Neural cell (in vitro differentiated cells): Measurements from ENCODE around the gene REM2. TPM values are rescaled to one million over a fixed set of nuclear protein-coding genes. Genes with fewer than 3 reads are reported as not detected.

Experiments
- H2AFZ ChIP-seq: fragments of 200-600, 300-800 bp; sonication (generic), shearing (Covaris generic); 2 replicates; pipeline ENCODE4 v1.6.0; 2014; ENCODE audit warnings: low read depth, mild to moderate bottlenecking, antibody characterized with exemption, low read length, moderate library complexity
- H3F3A ChIP-seq: fragments of 200-600 bp; shearing (Covaris generic); 2 replicates; pipeline ENCODE4 v1.6.1; 2016; ENCODE audit warnings: mild to moderate bottlenecking, moderate library complexity, mixed read lengths, antibody characterized with exemption, low read length; ENCODE audit not compliant: insufficient read depth, poor library complexity, severe bottlenecking
- H3K27ac ChIP-seq: fragments of 200-600, 300-800 bp; sonication (generic), shearing (Covaris generic); 2 replicates; pipeline ENCODE4 v1.5.1; 2014; ENCODE audit warnings: mild to moderate bottlenecking, low read length, moderate library complexity
- H3K27me3 ChIP-seq: fragments of 300-800, 200-600 bp; sonication (generic), shearing (Covaris generic); 2 replicates; pipeline ENCODE4 v1.6.0; 2014; ENCODE audit warnings: mild to moderate bottlenecking, low read depth, low read length, moderate library complexity; ENCODE audit not compliant: insufficient read depth
- H3K36me3 ChIP-seq: fragments of 300-800, 200-600 bp; sonication (generic), shearing (Covaris generic); 2 replicates; pipeline ENCODE4 v1.5.1; 2014; ENCODE audit warnings: mild to moderate bottlenecking, antibody characterized with exemption, low read length, moderate library complexity; ENCODE audit not compliant: insufficient read depth
- H3K4me2 ChIP-seq: fragments of 300-800, 200-600 bp; sonication (generic), shearing (Covaris generic); 2 replicates; pipeline ENCODE4 v1.6.0; 2014; ENCODE audit warnings: mild to moderate bottlenecking, low read length
- H3K4me3 ChIP-seq: fragments of 300-800, 200-600 bp; sonication (generic), shearing (Covaris generic); 2 replicates; pipeline ENCODE4 v1.5.1; 2014; ENCODE audit warnings: mild to moderate bottlenecking, low read length, moderate library complexity
- H3K79me2 ChIP-seq: fragments of 200-600 bp; shearing (Covaris generic); replicated peaks from 2 replicates; pipeline ENCODE4 v1.6.0; 2014; ENCODE audit warnings: mild to moderate bottlenecking, low read length, moderate library complexity; ENCODE audit not compliant: insufficient read depth
- H3K9ac ChIP-seq: fragments of 300-800, 200-600 bp; sonication (generic), shearing (Covaris generic); 2 replicates; pipeline ENCODE4 v1.6.1; 2016; ENCODE audit warnings: mild to moderate bottlenecking, low read length, mixed read lengths
- H3K9me2 ChIP-seq: fragments of 200-600 bp; shearing (Covaris generic); 2 replicates; pipeline ENCODE4 v1.6.1; 2016; ENCODE audit warnings: mild to moderate bottlenecking, low read length, mixed read lengths; ENCODE audit not compliant: insufficient read depth
- H3K9me3 ChIP-seq: fragments of 200-600, 300-800 bp; sonication (generic), shearing (Covaris generic); 2 replicates; pipeline ENCODE4 v1.6.1; 2016; ENCODE audit warnings: mild to moderate bottlenecking, mixed run types, low read length, moderate library complexity, mixed read lengths
- H4K20me1 ChIP-seq: fragments of 200-600 bp; shearing (Covaris generic); 2 replicates; pipeline ENCODE4 v1.6.1; 2016; ENCODE audit warnings: mild to moderate bottlenecking, mixed run types; ENCODE audit not compliant: insufficient read depth
- EP300 ChIP-seq: fragments of 450-650 bp; conservative IDR thresholded peaks from 2 replicates; pipeline ENCODE4 v1.6.1; 2014; ENCODE audit warnings: antibody characterized with exemption, mild to moderate bottlenecking, moderate library complexity; ENCODE audit not compliant: poor library complexity, severe bottlenecking
- EZH2 ChIP-seq: fragments of 200-600, 300-800 bp; shearing (Covaris generic), sonication (generic); IDR thresholded peaks from 2 replicates; pipeline ENCODE4 v1.6.1; 2014; ENCODE audit warnings: antibody characterized with exemption, low read length, borderline replicate concordance, mild to moderate bottlenecking; ENCODE audit not compliant: insufficient read depth, poor library complexity, severe bottlenecking
- MXI1 ChIP-seq: fragments of 450-650 bp; conservative IDR thresholded peaks from 2 replicates; pipeline ENCODE4 v1.6.1; 2014; ENCODE audit warnings: antibody characterized with exemption, mild to moderate bottlenecking; ENCODE audit not compliant: poor library complexity, severe bottlenecking
- POLR2AphosphoS5 ChIP-seq: IDR thresholded peaks from 2 replicates; pipeline ENCODE4 v1.6.1; 2012
- RAD21 ChIP-seq: fragments of 450-650 bp; conservative IDR thresholded peaks from 2 replicates; pipeline ENCODE4 v1.6.1; 2014; ENCODE audit warnings: antibody characterized with exemption, mild to moderate bottlenecking, moderate library complexity
- SMC3 ChIP-seq: fragments of 450-650 bp; conservative IDR thresholded peaks from 2 replicates; pipeline ENCODE4 v1.6.1; 2014; ENCODE audit warnings: antibody characterized with exemption, mild to moderate bottlenecking, moderate library complexity; ENCODE audit not compliant: poor library complexity
- TAF1 ChIP-seq: IDR thresholded peaks from 2 replicates; pipeline ENCODE4 v1.6.1; 2012; ENCODE audit warnings: low read depth
- polyA plus RNA-seq: library from polyadenylated mRNA; depleted of rRNA; stranded (reverse); fragments of >200 nt; gene quantifications from 2 replicates; pipeline ENCODE4 v1.2.3, GENCODE V29; 2014
- TF ChIP-seq, protein P1 (sequence below): IDR thresholded peaks from 2 replicates; pipeline ENCODE4 v1.6.1; 2012; ENCODE audit warnings: borderline replicate concordance
- TF ChIP-seq, protein P2 (sequence below): fragments of 450-650 bp; IDR thresholded peaks from 2 replicates; pipeline ENCODE4 v1.5.1; 2014; ENCODE audit warnings: antibody characterized with exemption, mild to moderate bottlenecking, moderate library complexity; ENCODE audit not compliant: poor library complexity, severe bottlenecking

The REM2 gene
- polyA plus RNA-seq, 1 donor from 2014 or later = 28.6 TPM

DNA sequence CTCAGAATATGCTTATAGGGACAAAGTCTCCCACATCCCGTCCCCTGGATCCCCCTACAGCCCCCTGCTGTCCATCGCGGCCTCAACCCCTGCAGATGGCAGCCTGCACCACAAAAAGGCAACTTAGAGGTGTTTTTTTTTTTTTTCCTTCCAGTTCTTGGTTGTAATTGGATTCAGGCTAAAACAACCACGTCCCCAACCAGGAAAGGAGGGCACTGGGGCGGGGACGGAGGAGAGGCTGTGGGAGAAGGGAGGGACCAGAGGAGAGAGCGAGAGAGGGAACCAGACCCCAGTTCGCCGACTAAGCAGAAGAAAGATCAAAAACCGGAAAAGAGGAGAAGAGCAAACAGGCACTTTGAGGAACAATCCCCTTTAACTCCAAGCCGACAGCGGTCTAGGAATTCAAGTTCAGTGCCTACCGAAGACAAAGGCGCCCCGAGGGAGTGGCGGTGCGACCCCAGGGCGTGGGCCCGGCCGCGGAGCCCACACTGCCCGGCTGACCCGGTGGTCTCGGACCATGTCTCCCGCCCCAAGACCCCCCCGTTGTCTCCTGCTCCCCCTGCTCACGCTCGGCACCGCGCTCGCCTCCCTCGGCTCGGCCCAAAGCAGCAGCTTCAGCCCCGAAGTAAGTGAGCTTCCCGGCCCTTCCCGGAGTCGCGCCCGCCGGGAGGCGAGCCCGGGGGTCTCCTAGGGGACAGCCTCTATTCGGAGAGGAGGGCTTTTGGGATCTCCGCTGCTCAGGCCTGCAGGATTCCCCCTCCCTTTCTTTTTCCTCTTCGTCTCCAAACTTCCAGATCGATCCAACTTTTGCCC lies 46.5 kb upstream of the REM2 start, which contains the start of gene MMP14:
Gene MMP14 (plus strand): TSS at position 285 of the 813 bp plus-strand sequence. CDS start 233 bp downstream, at position 518.
- Histone ChIP-seq H3K36me3 (peaks cover 5% of the 10 kb centered on the region), H2AFZ (no peak within 1 kb of the TSS)

DNA sequence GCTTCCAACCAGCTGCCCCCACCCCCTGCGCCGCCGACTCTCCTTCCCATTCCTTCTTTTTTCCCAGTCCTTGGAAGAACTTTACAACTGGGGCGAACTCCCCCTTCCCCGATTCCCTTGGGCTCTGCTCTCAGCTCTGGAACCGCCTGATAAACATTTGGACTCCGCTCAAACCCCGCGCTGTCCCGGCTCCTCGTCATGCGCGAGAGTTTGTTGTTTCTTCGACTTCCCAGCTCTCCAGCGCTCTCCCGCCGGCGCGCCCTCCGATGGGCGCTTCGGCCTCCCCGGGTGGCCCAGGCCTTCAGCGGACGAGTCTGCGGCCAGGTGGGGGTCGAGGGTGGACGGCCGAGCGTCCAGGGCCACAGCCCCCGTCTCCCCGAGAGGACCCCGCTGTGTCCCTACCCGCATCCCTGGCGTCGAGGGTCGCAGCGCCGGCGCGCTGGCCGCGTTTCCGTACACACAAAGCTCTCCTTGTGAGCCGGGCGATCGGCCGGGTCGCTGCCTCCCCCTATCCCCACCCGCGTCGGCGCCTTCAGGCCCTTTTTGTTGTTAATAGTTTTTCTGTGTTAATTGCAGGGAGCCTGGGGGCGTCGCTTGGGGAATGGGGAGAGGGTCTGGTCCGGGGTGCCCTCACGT lies 45.8 kb upstream of the REM2 start:
- H2AFZ ChIP-seq = no peak overlapping the region
- TF ChIP-seq, protein P1, sequence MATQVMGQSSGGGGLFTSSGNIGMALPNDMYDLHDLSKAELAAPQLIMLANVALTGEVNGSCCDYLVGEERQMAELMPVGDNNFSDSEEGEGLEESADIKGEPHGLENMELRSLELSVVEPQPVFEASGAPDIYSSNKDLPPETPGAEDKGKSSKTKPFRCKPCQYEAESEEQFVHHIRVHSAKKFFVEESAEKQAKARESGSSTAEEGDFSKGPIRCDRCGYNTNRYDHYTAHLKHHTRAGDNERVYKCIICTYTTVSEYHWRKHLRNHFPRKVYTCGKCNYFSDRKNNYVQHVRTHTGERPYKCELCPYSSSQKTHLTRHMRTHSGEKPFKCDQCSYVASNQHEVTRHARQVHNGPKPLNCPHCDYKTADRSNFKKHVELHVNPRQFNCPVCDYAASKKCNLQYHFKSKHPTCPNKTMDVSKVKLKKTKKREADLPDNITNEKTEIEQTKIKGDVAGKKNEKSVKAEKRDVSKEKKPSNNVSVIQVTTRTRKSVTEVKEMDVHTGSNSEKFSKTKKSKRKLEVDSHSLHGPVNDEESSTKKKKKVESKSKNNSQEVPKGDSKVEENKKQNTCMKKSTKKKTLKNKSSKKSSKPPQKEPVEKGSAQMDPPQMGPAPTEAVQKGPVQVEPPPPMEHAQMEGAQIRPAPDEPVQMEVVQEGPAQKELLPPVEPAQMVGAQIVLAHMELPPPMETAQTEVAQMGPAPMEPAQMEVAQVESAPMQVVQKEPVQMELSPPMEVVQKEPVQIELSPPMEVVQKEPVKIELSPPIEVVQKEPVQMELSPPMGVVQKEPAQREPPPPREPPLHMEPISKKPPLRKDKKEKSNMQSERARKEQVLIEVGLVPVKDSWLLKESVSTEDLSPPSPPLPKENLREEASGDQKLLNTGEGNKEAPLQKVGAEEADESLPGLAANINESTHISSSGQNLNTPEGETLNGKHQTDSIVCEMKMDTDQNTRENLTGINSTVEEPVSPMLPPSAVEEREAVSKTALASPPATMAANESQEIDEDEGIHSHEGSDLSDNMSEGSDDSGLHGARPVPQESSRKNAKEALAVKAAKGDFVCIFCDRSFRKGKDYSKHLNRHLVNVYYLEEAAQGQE = no peak
- peak; percentile 81 for TF ChIP-seq EZH2
- TF ChIP-seq SMC3 = no peak
- TF ChIP-seq MXI1 = no peak
- no peak for TF ChIP-seq POLR2AphosphoS5
- TF ChIP-seq TAF1 = no peak
- TF ChIP-seq, protein P2, sequence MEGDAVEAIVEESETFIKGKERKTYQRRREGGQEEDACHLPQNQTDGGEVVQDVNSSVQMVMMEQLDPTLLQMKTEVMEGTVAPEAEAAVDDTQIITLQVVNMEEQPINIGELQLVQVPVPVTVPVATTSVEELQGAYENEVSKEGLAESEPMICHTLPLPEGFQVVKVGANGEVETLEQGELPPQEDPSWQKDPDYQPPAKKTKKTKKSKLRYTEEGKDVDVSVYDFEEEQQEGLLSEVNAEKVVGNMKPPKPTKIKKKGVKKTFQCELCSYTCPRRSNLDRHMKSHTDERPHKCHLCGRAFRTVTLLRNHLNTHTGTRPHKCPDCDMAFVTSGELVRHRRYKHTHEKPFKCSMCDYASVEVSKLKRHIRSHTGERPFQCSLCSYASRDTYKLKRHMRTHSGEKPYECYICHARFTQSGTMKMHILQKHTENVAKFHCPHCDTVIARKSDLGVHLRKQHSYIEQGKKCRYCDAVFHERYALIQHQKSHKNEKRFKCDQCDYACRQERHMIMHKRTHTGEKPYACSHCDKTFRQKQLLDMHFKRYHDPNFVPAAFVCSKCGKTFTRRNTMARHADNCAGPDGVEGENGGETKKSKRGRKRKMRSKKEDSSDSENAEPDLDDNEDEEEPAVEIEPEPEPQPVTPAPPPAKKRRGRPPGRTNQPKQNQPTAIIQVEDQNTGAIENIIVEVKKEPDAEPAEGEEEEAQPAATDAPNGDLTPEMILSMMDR = no peak
- TF ChIP-seq EP300 = no peak
- H3K9me3 ChIP-seq = no peaks in the 10 kb centered on the region
- H3K4me3 ChIP-seq = no peak overlapping the region
- no peaks in the 10 kb centered on the region for H3K79me2 ChIP-seq
- H3K9me2 ChIP-seq = no peaks in the 10 kb centered on the region
- H3K4me2 ChIP-seq = no peak overlapping the region
- H3K27me3 ChIP-seq = peaks cover 37% of the 10 kb centered on the region
- H3F3A ChIP-seq = no peaks in the 10 kb centered on the region
- H4K20me1 ChIP-seq = no peaks in the 10 kb centered on the region
- no peak overlapping the region for H3K27ac ChIP-seq
- peaks cover 5% of the 10 kb centered on the region for H3K36me3 ChIP-seq
- H3K9ac ChIP-seq = no peak overlapping the region

More for the DNA sequence above, 46.5 kb upstream of the REM2 start, which contains the start of gene MMP14:
- Histone ChIP-seq H3K4me2 (no peak within 1 kb of the TSS), H3K4me3 (no peak within 1 kb of the TSS), H3K27ac (no peak within 1 kb of the TSS), H3K27me3 (peaks cover 37% of the 10 kb centered on the region), H3K9ac (no peak within 1 kb of the TSS), H3F3A (no peaks in the 10 kb centered on the region), H3K9me2 (no peaks in the 10 kb centered on the region), H4K20me1 (no peaks in the 10 kb centered on the region), H3K9me3 (no peaks in the 10 kb centered on the region), H3K79me2 (no peaks in the 10 kb centered on the region)
- TF ChIP-seq, protein P2 = peak; percentile 25
- TF ChIP-seq RAD21 = peak; percentile 26
- TF ChIP-seq SMC3 = peak; percentile 40
- no peak for TF ChIP-seq MXI1
